Measurements from ENCODE around the gene FAM3D.

Gene FAM3D

GRCh38 chr3:58594117-58594516 lies 72.5 kb downstream of the FAM3D start:
- Histone ChIP-seq H2BK5ac (ENCODE audit: low read depth, low read length, poor library complexity, severe bottlenecking) (no peak overlapping the region), H3K9me3 (ENCODE audit: control insufficient read depth, low read length) (no peaks in the 10 kb centered on the region), H3K9ac (ENCODE audit: low read length) (no peak overlapping the region), H3K14ac (ENCODE audit: low read length in 2 of 2) (no peak overlapping the region), H3K4me2 (ENCODE audit: low read length, poor library complexity, severe bottlenecking) (no peak overlapping the region), H3K27me3 (ENCODE audit: control insufficient read depth in 1 of 2, insufficient read depth in 1 of 2, low read length in 2 of 2) (peaks cover 0 to 31% of the 10 kb centered on the region in 2 experiments), H3K4me1 (ENCODE audit: control insufficient read depth, insufficient read depth, low read depth, low read length) (no peaks in the 10 kb centered on the region), H3K23ac (ENCODE audit: low read length in 2 of 2) (no peak overlapping the region), H2BK12ac (ENCODE audit: low read length in 2 of 2) (no peak overlapping the region), H2AK5ac (ENCODE audit: low read length, severe bottlenecking) (no peak overlapping the region), H3K4ac (ENCODE audit: low read depth in 1 of 2, low read length in 2 of 2) (no peak overlapping the region), H3K4me3 (ENCODE audit: insufficient read depth in 1 of 2, low read depth in 1 of 2, low read length in 2 of 2) (no peak overlapping the region), H2AFZ (ENCODE audit: low read depth, low read length) (no peak overlapping the region), H3K27ac (ENCODE audit: low read length, poor library complexity, severe bottlenecking) (no peak overlapping the region), H3K36me3 (ENCODE audit: control insufficient read depth in 1 of 2, insufficient read depth in 2 of 2, low read depth in 1 of 2, low read length in 2 of 2) (no peaks in the 10 kb centered on the region), H2BK15ac (ENCODE audit: low read depth, poor library complexity, severe bottlenecking) (no peak overlapping the region), H3K18ac (ENCODE audit: low read depth in 1 of 2, low read length in 2 of 2) (no peak overlapping the region), H4K8ac (ENCODE audit: low read length) (no peak overlapping the region), H3K79me1 (replicated peaks; ENCODE audit: low read length, poor library complexity, severe bottlenecking) (no peaks in the 10 kb centered on the region), H2BK120ac (ENCODE audit: low read depth, low read length) (no peak overlapping the region), H4K91ac (ENCODE audit: low read length) (no peak overlapping the region)
- WGBS, result 91% methylated on average over 5 of the region's 5 CpGs
- DNase-seq, result no peak

- Histone ChIP-seq H2BK5ac (ENCODE audit: low read depth, low read length, poor library complexity, severe bottlenecking) (no peak overlapping the region), H2AFZ (ENCODE audit: low read depth, low read length) (no peak overlapping the region), H3K4me3 (ENCODE audit: insufficient read depth in 1 of 2, low read depth in 1 of 2, low read length in 2 of 2) (no peak overlapping the region), H3K79me1 (replicated peaks; ENCODE audit: low read length, poor library complexity, severe bottlenecking) (no peaks in the 10 kb centered on the region), H3K36me3 (ENCODE audit: control insufficient read depth in 1 of 2, insufficient read depth in 2 of 2, low read depth in 1 of 2, low read length in 2 of 2) (no peaks in the 10 kb centered on the region), H3K18ac (ENCODE audit: low read depth in 1 of 2, low read length in 2 of 2) (no peak overlapping the region), H3K4ac (ENCODE audit: low read depth in 1 of 2, low read length in 2 of 2) (no peak overlapping the region), H4K91ac (ENCODE audit: low read length) (no peak overlapping the region), H3K27me3 (ENCODE audit: control insufficient read depth in 1 of 2, insufficient read depth in 1 of 2, low read length in 2 of 2) (peaks cover 10 to 54% of the 10 kb centered on the region in 2 experiments), H3K14ac (ENCODE audit: low read length in 2 of 2) (no peak overlapping the region), H2AK5ac (ENCODE audit: low read length, severe bottlenecking) (no peak overlapping the region), H3K4me1 (ENCODE audit: control insufficient read depth, insufficient read depth, low read depth, low read length) (peaks cover 3% of the 10 kb centered on the region), H2BK12ac (ENCODE audit: low read length in 2 of 2) (no peak overlapping the region), H4K8ac (ENCODE audit: low read length) (no peak overlapping the region), H3K27ac (ENCODE audit: low read length, poor library complexity, severe bottlenecking) (no peak overlapping the region), H2BK120ac (ENCODE audit: low read depth, low read length) (no peak overlapping the region), H3K23ac (ENCODE audit: low read length in 2 of 2) (no peak overlapping the region), H3K9ac (ENCODE audit: low read length) (no peak overlapping the region), H3K9me3 (ENCODE audit: control insufficient read depth, low read length) (no peaks in the 10 kb centered on the region), H2BK15ac (ENCODE audit: low read depth, poor library complexity, severe bottlenecking) (no peak overlapping the region), H3K4me2 (ENCODE audit: low read length, poor library complexity, severe bottlenecking) (no peak overlapping the region)
- WGBS, result 70% methylated on average over 6 of the region's 6 CpGs
- no peak for DNase-seq
These were observed 74.8 kb downstream of the FAM3D start for GRCh38 chr3:58591517-58592510.

GRCh38 chr3:58588030-58588614 lies 78.5 kb downstream of the FAM3D start:
- peak; percentile 51 for DNase-seq
- H3K9ac ChIP-seq (ENCODE audit: low read length), result no peak overlapping the region
- H3K14ac ChIP-seq (ENCODE audit: low read length in 2 of 2), result no peak overlapping the region

GRCh38 chr3:58586776-58587192 lies 79.8 kb downstream of the FAM3D start:
- no peak overlapping the region for H2BK5ac ChIP-seq (ENCODE audit: low read depth, low read length, poor library complexity, severe bottlenecking)
- no peak overlapping the region for H2BK15ac ChIP-seq (ENCODE audit: low read depth, poor library complexity, severe bottlenecking)
- H3K23ac ChIP-seq (ENCODE audit: low read length in 2 of 2), result no peak overlapping the region
- no peak overlapping the region for H3K14ac ChIP-seq (ENCODE audit: low read length in 2 of 2)
- peaks cover 20 to 65% of the 10 kb centered on the region in 2 experiments for H3K27me3 ChIP-seq (ENCODE audit: control insufficient read depth in 1 of 2, insufficient read depth in 1 of 2, low read length in 2 of 2)
- WGBS, result 6% methylated on average over 37 of the region's 44 CpGs
- H2BK120ac ChIP-seq (ENCODE audit: low read depth, low read length), result no peak overlapping the region
- H4K91ac ChIP-seq (ENCODE audit: low read length), result no peak overlapping the region
- H3K27ac ChIP-seq (ENCODE audit: low read length, poor library complexity, severe bottlenecking), result no peak overlapping the region
- H3K4ac ChIP-seq (ENCODE audit: low read depth in 1 of 2, low read length in 2 of 2), result no peak overlapping the region
- no peak overlapping the region for H2BK12ac ChIP-seq (ENCODE audit: low read length in 2 of 2)
- no peak for DNase-seq
- no peak overlapping the region for H2AFZ ChIP-seq (ENCODE audit: low read depth, low read length)
- no peak overlapping the region for H4K8ac ChIP-seq (ENCODE audit: low read length)
- H3K9ac ChIP-seq (ENCODE audit: low read length), result no peak overlapping the region
- no peaks in the 10 kb centered on the region for H3K9me3 ChIP-seq (ENCODE audit: control insufficient read depth, low read length)
- no peaks in the 10 kb centered on the region for H3K36me3 ChIP-seq (ENCODE audit: control insufficient read depth in 1 of 2, insufficient read depth in 2 of 2, low read depth in 1 of 2, low read length in 2 of 2)
- no peak overlapping the region for H3K18ac ChIP-seq (ENCODE audit: low read depth in 1 of 2, low read length in 2 of 2)
- peak overlapping the region; percentile 7 for H3K4me2 ChIP-seq (ENCODE audit: low read length, poor library complexity, severe bottlenecking)
- H3K79me1 ChIP-seq (replicated peaks; ENCODE audit: low read length, poor library complexity, severe bottlenecking), result no peaks in the 10 kb centered on the region
- H3K4me1 ChIP-seq (ENCODE audit: control insufficient read depth, insufficient read depth, low read depth, low read length), result peaks cover 17% of the 10 kb centered on the region
- H2AK5ac ChIP-seq (ENCODE audit: low read length, severe bottlenecking), result no peak overlapping the region
- H3K4me3 ChIP-seq (ENCODE audit: insufficient read depth in 1 of 2, low read depth in 1 of 2, low read length in 2 of 2), result peak overlapping the region in 1 of 2 experiments; percentile 38

More at GRCh38 chr3:58588030-58588614, 78.5 kb downstream of the FAM3D start:
- Histone ChIP-seq H3K23ac (ENCODE audit: low read length in 2 of 2) (no peak overlapping the region), H2AFZ (ENCODE audit: low read depth, low read length) (no peak overlapping the region), H2BK12ac (ENCODE audit: low read length in 2 of 2) (no peak overlapping the region), H3K36me3 (ENCODE audit: control insufficient read depth in 1 of 2, insufficient read depth in 2 of 2, low read depth in 1 of 2, low read length in 2 of 2) (no peaks in the 10 kb centered on the region), H3K27me3 (ENCODE audit: control insufficient read depth in 1 of 2, insufficient read depth in 1 of 2, low read length in 2 of 2) (peaks cover 20 to 65% of the 10 kb centered on the region in 2 experiments), H2BK120ac (ENCODE audit: low read depth, low read length) (no peak overlapping the region), H3K4me3 (ENCODE audit: insufficient read depth in 1 of 2, low read depth in 1 of 2, low read length in 2 of 2) (no peak overlapping the region), H2BK5ac (ENCODE audit: low read depth, low read length, poor library complexity, severe bottlenecking) (no peak overlapping the region), H3K18ac (ENCODE audit: low read depth in 1 of 2, low read length in 2 of 2) (no peak overlapping the region), H2BK15ac (ENCODE audit: low read depth, poor library complexity, severe bottlenecking) (no peak overlapping the region), H4K91ac (ENCODE audit: low read length) (no peak overlapping the region), H3K4me2 (ENCODE audit: low read length, poor library complexity, severe bottlenecking) (no peak overlapping the region), H3K9me3 (ENCODE audit: control insufficient read depth, low read length) (no peaks in the 10 kb centered on the region), H2AK5ac (ENCODE audit: low read length, severe bottlenecking) (no peak overlapping the region), H3K4ac (ENCODE audit: low read depth in 1 of 2, low read length in 2 of 2) (no peak overlapping the region), H4K8ac (ENCODE audit: low read length) (no peak overlapping the region), H3K4me1 (ENCODE audit: control insufficient read depth, insufficient read depth, low read depth, low read length) (peaks cover 14% of the 10 kb centered on the region), H3K27ac (ENCODE audit: low read length, poor library complexity, severe bottlenecking) (no peak overlapping the region), H3K79me1 (replicated peaks; ENCODE audit: low read length, poor library complexity, severe bottlenecking) (no peaks in the 10 kb centered on the region)
- WGBS, result 47% methylated on average over 1 of the region's 3 CpGs

Measured in mesenchymal stem cell (in vitro differentiated cells and primary cell).